ENCODE measurements around the gene DTX1. TPM values are rescaled to one million over a fixed set of nuclear protein-coding genes. Genes with fewer than 3 reads are reported as not detected.

Gene DTX1
- total and polyA plus RNA-seq, 2 donors (not counting 1 experiment from before 2014, with no cell fraction given): 47.0 to 49.5 TPM

GRCh38 chr12:113066813-113067400, 10.4 kb downstream of the DTX1 start:
- no peak for TF ChIP-seq EZH2 (IDR thresholded peaks at IDR 0.05; ENCODE audit: borderline replicate concordance, insufficient read depth, low read depth, low read length, poor library complexity, severe bottlenecking)
- no peak for TF ChIP-seq CTCF (IDR thresholded peaks at IDR 0.05)
- Histone ChIP-seq H3K9me3 (ENCODE audit: control extremely low read depth in 1 of 3, control insufficient read depth in 2 of 3, insufficient read depth in 1 of 3, low read length in 2 of 3) (no peaks in the 10 kb centered on the region), H3K36me3 (replicated peaks in 1 of 2; ENCODE audit: control extremely low read depth in 1 of 2, control insufficient read depth in 1 of 2, extremely low read depth in 1 of 2, insufficient read depth in 2 of 2, low read length in 1 of 2) (peaks cover 1 to 5% of the 10 kb centered on the region in 2 experiments), H3K4me1 (ENCODE audit: control insufficient read depth in 2 of 2, insufficient read depth in 2 of 2, low read length in 2 of 2) (peaks cover 100% of the 10 kb centered on the region in 2 donors), H2AFZ (ENCODE audit: insufficient read depth, low read depth, low read length, poor library complexity, severe bottlenecking) (no peak overlapping the region), H3K27ac (ENCODE audit: low read length in 2 of 2) (peak overlapping the region in 1 of 2 donors; percentile 96), H3K9ac (ENCODE audit: low read length) (no peak overlapping the region), H3K27me3 (replicated peaks in 1 of 4; ENCODE audit: control extremely low read depth in 1 of 4, control insufficient read depth in 3 of 4, insufficient read depth in 4 of 4, low read length in 3 of 4) (no peaks in the 10 kb centered on the region), H3K4me3 (ENCODE audit: control extremely low read depth in 1 of 5, extremely low read depth in 1 of 5, insufficient read depth in 1 of 5, low read depth in 2 of 5, low read length in 4 of 5) (no peak overlapping the region), H3K4me2 (replicated peaks; ENCODE audit: low read depth, low read length, poor library complexity, severe bottlenecking) (peak overlapping the region; percentile 17), H3K79me2 (ENCODE audit: control insufficient read depth, insufficient read depth, low read length) (peaks cover 96% of the 10 kb centered on the region), H4K20me1 (ENCODE audit: control insufficient read depth, insufficient read depth, low read length, poor library complexity, severe bottlenecking) (peaks cover 40% of the 10 kb centered on the region)
- Mint-ChIP-seq H3K27ac (peak overlapping the region; percentile 46), H3K4me3 (peak overlapping the region; percentile 7), H3K9me3 (ENCODE audit: insufficient read depth) (no peaks in the 10 kb centered on the region), H3K27me3 (no peaks in the 10 kb centered on the region), H3K4me1 (peaks cover 91% of the 10 kb centered on the region)
- no peak for DNase-seq
- ChIA-PET POLR2A (interaction anchor here (1.4 kb wide), 1 partner anchor 20 kb away, joined by 4 read pairs; no protein-coding TSS in a partner anchor), CTCF (interaction anchor here (1.3 to 3.2 kb wide), 5 partner anchors 9 to 31 kb away, joined by 3 to 12 read pairs (median 6); no protein-coding TSS in a partner anchor)
- intact Hi-C loops (cut with micrococcal nuclease): no loop called here
- WGBS (ENCODE audit: insufficient coverage): 82% methylated on average over 12 of the region's 13 CpGs
- ATAC-seq (ENCODE audit: low read depth): no peak
